Naive thymus-derived CD4-positive, alpha-beta T cell (primary cell): ENCODE measurements around the gene TOP3B. TPM values are rescaled to one million over a fixed set of nuclear protein-coding genes. Genes with fewer than 3 reads are reported as not detected.
A peak's percentile ranks its signal among the peaks of the same experiment; 100 is the strongest.

Source experiments
- ATAC-seq: fragments of 150-1000 bp; cut with Tn5 transposase; 2 replicates; pipeline ENCODE4 v1.10.0; 2021; ENCODE audit warnings: mild to moderate bottlenecking, moderate library complexity
- CTCF ChIA-PET: fragments of 350-600 bp; sonication (Branson Sonifier 250); formaldehyde crosslinking; loops from one replicate; lab custom pipeline; 2021; ENCODE audit warnings: antibody characterized with exemption; lab: Charles Lee
- POLR2A ChIA-PET: fragments of 350-600 bp; sonication (Branson Sonifier 250); formaldehyde crosslinking; loops from one replicate; lab custom pipeline; 2021; ENCODE audit warnings: antibody characterized with exemption, inconsistent platforms; lab: Charles Lee
- DNase-seq, 9 donors: peaks; one replicate each; pipeline versions ENCODE4 v3.0.0 to v3.0.0-alpha.2; 2020 to 2022; ENCODE audit warnings: mixed read lengths in 1 of 9
- H3K27ac ChIP-seq: one replicate; pipeline ENCODE4 v1.7.0; 2013; ENCODE audit warnings: mild to moderate bottlenecking, low read depth, low read length, moderate library complexity
- H3K27me3 ChIP-seq, 2 donors: one replicate each; pipeline ENCODE4 v1.7.0; 2013; ENCODE audit warnings: low read length in 2 of 2, mild to moderate bottlenecking in 2 of 2, moderate library complexity in 2 of 2; ENCODE audit not compliant: control insufficient read depth in 2 of 2, insufficient read depth in 2 of 2
- H3K36me3 ChIP-seq, 3 experiments: 1 replicate in 2 of 3; 2 replicates in 1 of 3; pipeline ENCODE4 v1.7.0; 2013; ENCODE audit warnings: low read length in 3 of 3, mild to moderate bottlenecking in 3 of 3, moderate library complexity in 1 of 3; ENCODE audit not compliant: insufficient read depth in 3 of 3, control insufficient read depth in 2 of 3
- H3K4me1 ChIP-seq, 2 donors: one replicate each; pipeline ENCODE4 v1.7.0; 2013; ENCODE audit warnings: low read length in 2 of 2, mild to moderate bottlenecking in 2 of 2, moderate library complexity in 1 of 2; ENCODE audit not compliant: control insufficient read depth in 2 of 2, insufficient read depth in 2 of 2
- H3K4me3 ChIP-seq: 2 replicates; pipeline ENCODE4 v1.7.0; 2013; ENCODE audit warnings: mild to moderate bottlenecking, low read length
- H3K9me3 ChIP-seq, 3 experiments: 1 replicate in 2 of 3; 2 replicates in 1 of 3; pipeline ENCODE4 v1.7.0; 2013; ENCODE audit warnings: low read length in 3 of 3; ENCODE audit not compliant: control insufficient read depth in 2 of 3
- H3K27ac Mint-ChIP-seq, 9 donors: one replicate each; pipeline ENCODE4 v1.8.0; 2020 to 2022; ENCODE audit warnings: mixed read lengths in 9 of 9, mild to moderate bottlenecking in 8 of 9, moderate library complexity in 5 of 9, inconsistent platforms in 2 of 9
- H3K27me3 Mint-ChIP-seq, 5 donors: one replicate each; pipeline ENCODE4 v1.8.0; 2021 to 2022; ENCODE audit warnings: mixed read lengths in 5 of 5, mild to moderate bottlenecking in 1 of 5
- H3K36me3 Mint-ChIP-seq, 5 donors: one replicate each; pipeline ENCODE4 v1.8.0; 2020 to 2022; ENCODE audit warnings: mixed read lengths in 5 of 5, mild to moderate bottlenecking in 3 of 5, inconsistent platforms in 1 of 5
- H3K4me1 Mint-ChIP-seq, 7 donors: one replicate each; pipeline ENCODE4 v1.8.0; 2020 to 2022; ENCODE audit warnings: mixed read lengths in 7 of 7, mild to moderate bottlenecking in 3 of 7, inconsistent platforms in 1 of 7
- H3K4me3 Mint-ChIP-seq, 10 donors: one replicate each; pipeline ENCODE4 v1.8.0; 2020 to 2022; ENCODE audit warnings: mild to moderate bottlenecking in 10 of 10, mixed read lengths in 10 of 10, moderate library complexity in 6 of 10, inconsistent platforms in 2 of 10
- H3K9me3 Mint-ChIP-seq, 11 donors: one replicate each; pipeline ENCODE4 v1.8.0; 2020 to 2022; ENCODE audit warnings: mixed read lengths in 11 of 11, mild to moderate bottlenecking in 4 of 11, inconsistent platforms in 1 of 11, moderate library complexity in 1 of 11
- intact Hi-C, 2 donors: fragments of 100-400 bp; cut with micrococcal nuclease; formaldehyde crosslinking; loops; one replicate each; pipeline ENCODE4 v1.15.1; 2023
- polyA plus RNA-seq, 2 donors: library from polyadenylated mRNA; unstranded; fragments of 300-500 nt; fragmentation: Illumina TruSeq; gene quantifications; one replicate each; pipeline ENCODE4 v1.2.3, GENCODE V29; 2021
- total RNA-seq, 6 experiments: library from RNA in 5 of 6; stranded (reverse) in 5 of 6; gene quantifications; 1 replicate in 5 of 6; 2 replicates in 1 of 6; pipeline ENCODE4 v1.2.3 and lab custom pipeline; 2021 to 2026

TOP3B gene
- total and polyA plus RNA-seq, 7 experiments from 2014 or later: 8.4 to 80.5 (median 49.5) TPM

DNA sequence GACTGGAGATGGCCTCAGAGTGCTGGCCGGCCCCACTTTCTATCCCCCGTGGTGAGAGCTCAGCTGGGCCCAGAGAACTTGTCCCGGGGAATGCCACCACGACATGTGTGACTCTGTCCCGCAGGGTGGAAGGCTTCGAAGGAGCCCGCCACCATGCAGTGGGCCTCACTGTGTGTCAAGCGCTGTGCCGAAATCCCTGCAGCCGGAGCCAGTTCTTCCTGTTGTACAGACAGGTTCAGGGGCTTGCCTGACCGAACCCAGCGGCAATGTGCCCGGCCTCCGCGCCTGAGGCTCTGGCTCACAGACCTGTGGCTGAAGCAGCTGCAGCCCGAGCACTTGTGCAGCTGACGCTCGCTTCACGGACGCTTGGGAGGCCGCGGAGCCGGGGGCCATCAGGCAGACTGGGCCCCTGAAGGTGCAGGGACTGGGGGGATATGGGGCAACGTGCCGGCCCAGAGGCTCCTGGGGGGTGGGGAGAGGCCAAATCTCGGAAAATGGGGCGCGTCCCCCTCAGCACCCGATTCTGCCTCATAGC is 30.6 kb downstream of the TOP3B start:
- H3K9me3 ChIP-seq: no peaks in the 10 kb centered on the region
- ChIA-PET POLR2A (interaction anchor here (0.7 to 1.0 kb wide), 2 partner anchors 12 to 14 kb away, joined by 3 to 4 read pairs; no protein-coding TSS in a partner anchor), CTCF (interaction anchor here (0.7 to 5.5 kb wide), 5 partner anchors 11 to 241 kb away, joined by 3 to 63 read pairs (median 4); no protein-coding TSS in a partner anchor)
- no peak for ATAC-seq
- peak overlapping the region; percentile 78 for H3K27ac ChIP-seq
- intact Hi-C loops: loop anchor here (2.0 to 5.0 kb wide), 4 partner anchors 13 to 239 kb away; partner anchors contain the start of genes MAPK1 (in 1 of the 2) and YPEL1 (in 1 of the 2)
- peaks cover 7% of the 10 kb centered on the region in 2 donors for H3K4me1 ChIP-seq
- H3K27ac Mint-ChIP-seq: peak overlapping the region in 6 of 9 donors; percentile 28 to 80 (median 69)
- H3K27me3 ChIP-seq: no peaks in the 10 kb centered on the region
- peak in 6 of 9 donors; percentile 8 to 42 (median 25) for DNase-seq
- H3K4me1 Mint-ChIP-seq: peaks cover 17 to 32% (median 25%) of the 10 kb centered on the region in 7 donors
- peak overlapping the region; percentile 79 for H3K4me3 ChIP-seq
- H3K4me3 Mint-ChIP-seq: peak overlapping the region; percentile 80 to 90 (median 88)
- no peaks in the 10 kb centered on the region for H3K9me3 Mint-ChIP-seq
- no peaks in the 10 kb centered on the region for H3K36me3 ChIP-seq
- no peaks in the 10 kb centered on the region for H3K27me3 Mint-ChIP-seq
- peaks cover 0 to 5% (median 0%) of the 10 kb centered on the region in 5 donors for H3K36me3 Mint-ChIP-seq

DNA sequence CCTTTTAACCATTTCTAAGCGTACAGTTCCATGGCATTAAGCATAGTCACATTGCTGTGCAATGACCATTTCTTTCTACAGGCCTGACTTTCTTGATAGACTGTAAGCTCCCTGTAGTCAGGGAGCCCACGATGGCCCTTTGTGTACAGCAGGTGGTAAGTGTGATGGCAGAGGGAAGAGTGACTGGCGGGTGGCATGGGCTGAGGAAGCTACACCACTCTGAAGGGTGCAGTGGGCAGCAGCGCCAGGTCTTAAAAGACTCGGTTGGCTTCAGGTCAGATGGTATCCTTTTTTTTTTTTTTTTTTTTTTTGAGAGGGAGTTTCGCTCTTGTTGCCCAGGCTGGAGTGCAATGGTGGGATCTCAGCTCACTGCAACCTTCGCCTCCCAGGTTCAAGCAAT is 31.5 kb downstream of the TOP3B start:
- POLR2A ChIA-PET: interaction anchor here (1.0 kb wide), 1 partner anchor 13 kb away, joined by 4 read pairs; no protein-coding TSS in a partner anchor
- Histone ChIP-seq H3K27me3 (no peaks in the 10 kb centered on the region), H3K9me3 (no peaks in the 10 kb centered on the region), H3K4me1 (peaks cover 7% of the 10 kb centered on the region in 2 donors), H3K4me3 (no peak overlapping the region), H3K27ac (no peak overlapping the region), H3K36me3 (peaks cover 0 to 3% (median 0%) of the 10 kb centered on the region in 3 experiments)
- CTCF ChIA-PET: interaction anchor here (5.5 kb wide), 1 partner anchor 13 kb away, joined by 63 read pairs; no protein-coding TSS in a partner anchor
- Mint-ChIP-seq H3K4me1 (peaks cover 17 to 32% (median 29%) of the 10 kb centered on the region in 7 donors), H3K27ac (peak overlapping the region in 2 of 9 donors; percentile 53 to 62), H3K9me3 (no peaks in the 10 kb centered on the region), H3K36me3 (peaks cover 0 to 5% (median 0%) of the 10 kb centered on the region in 5 donors), H3K4me3 (peak overlapping the region; percentile 47 to 89 (median 82)), H3K27me3 (no peaks in the 10 kb centered on the region)
- ATAC-seq: no peak
- intact Hi-C loops: loop anchor here in 1 of 2 donors (5.0 kb wide), 1 partner anchor 84 kb away; the partner anchor contains the start of gene MAPK1
- no peak for DNase-seq

DNA sequence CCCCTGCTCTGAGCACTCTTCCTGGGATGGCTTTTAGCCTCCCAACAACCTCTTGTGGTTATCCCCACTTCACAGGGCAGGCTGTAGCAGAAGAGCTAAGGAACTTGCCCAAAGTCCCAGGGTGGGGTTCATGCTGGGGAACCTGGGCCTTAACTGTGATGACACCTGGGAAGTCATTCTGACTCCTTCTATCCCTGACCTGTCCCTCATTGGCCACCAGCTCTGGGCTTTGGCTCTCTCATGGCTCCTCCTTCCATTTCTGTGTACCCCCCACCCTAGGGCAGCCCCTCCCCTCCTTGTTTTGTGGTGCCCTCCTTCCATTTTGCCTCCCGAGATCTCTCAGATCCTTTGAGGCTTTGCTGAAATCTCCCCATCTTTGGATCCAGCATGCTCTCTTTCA is 32.6 kb downstream of the TOP3B start:
- POLR2A ChIA-PET: interaction anchor here (0.9 kb wide), 1 partner anchor 22 kb away, joined by 5 read pairs; no protein-coding TSS in a partner anchor
- intact Hi-C loops: loop anchor here (5.0 kb wide), 2 partner anchors 32 to 83 kb away; partner anchors contain the start of genes MAPK1 (in 1 of the 2) and TOP3B (in 1 of the 2)

DNA sequence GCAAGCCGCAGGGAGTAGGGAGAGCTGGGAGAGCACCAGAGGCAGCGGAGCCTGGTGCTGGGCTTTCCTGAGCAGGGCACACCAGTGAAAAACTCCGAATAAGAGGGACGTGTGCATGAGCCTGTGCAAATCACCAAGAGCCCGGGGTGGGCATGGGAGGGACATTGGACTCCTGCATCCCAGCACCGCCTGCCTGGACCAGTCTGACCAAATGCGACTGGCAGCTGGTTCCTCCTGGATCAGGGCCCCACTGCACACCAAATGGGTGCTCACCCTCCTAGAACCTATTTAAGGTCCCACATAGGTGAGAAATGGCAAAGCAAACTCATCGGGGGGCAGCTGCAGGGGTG is 33.0 kb downstream of the TOP3B start:
- H3K27me3 ChIP-seq: no peaks in the 10 kb centered on the region
- H3K4me3 Mint-ChIP-seq: no peak overlapping the region
- no peak overlapping the region for H3K27ac Mint-ChIP-seq
- H3K27me3 Mint-ChIP-seq: no peaks in the 10 kb centered on the region
- DNase-seq (no peak), ATAC-seq (no peak)
- H3K9me3 ChIP-seq: no peaks in the 10 kb centered on the region
- ChIA-PET POLR2A (interaction anchor here (0.9 kb wide), 1 partner anchor 23 kb away, joined by 5 read pairs; no protein-coding TSS in a partner anchor), CTCF (interaction anchor here (5.5 kb wide), 1 partner anchor 12 kb away, joined by 63 read pairs; no protein-coding TSS in a partner anchor)
- H3K36me3 ChIP-seq: peaks cover 0 to 18% (median 0%) of the 10 kb centered on the region in 3 experiments
- intact Hi-C loops: loop anchor here in 1 of 2 donors (5.0 kb wide), 1 partner anchor 33 kb away; the partner anchor contains the start of gene TOP3B
- peaks cover 0 to 7% (median 2%) of the 10 kb centered on the region in 5 donors for H3K36me3 Mint-ChIP-seq
- no peak overlapping the region for H3K4me3 ChIP-seq
- H3K4me1 Mint-ChIP-seq: peaks cover 17 to 33% (median 31%) of the 10 kb centered on the region in 7 donors
- peaks cover 7% of the 10 kb centered on the region in 2 donors for H3K4me1 ChIP-seq
- H3K9me3 Mint-ChIP-seq: no peaks in the 10 kb centered on the region
- H3K27ac ChIP-seq: no peak overlapping the region

More for the DNA sequence above, 32.6 kb downstream of the TOP3B start:
- no peaks in the 10 kb centered on the region for H3K27me3 ChIP-seq
- H3K4me3 ChIP-seq: no peak overlapping the region
- no peaks in the 10 kb centered on the region for H3K9me3 ChIP-seq
- H3K4me1 Mint-ChIP-seq: peaks cover 17 to 33% (median 31%) of the 10 kb centered on the region in 7 donors
- CTCF ChIA-PET: interaction anchor here (0.6 to 5.5 kb wide), 2 partner anchors 12 to 285 kb away, joined by 4 to 63 read pairs; no protein-coding TSS in a partner anchor
- DNase-seq (no peak), ATAC-seq (no peak)
- H3K9me3 Mint-ChIP-seq: no peaks in the 10 kb centered on the region
- peaks cover 7% of the 10 kb centered on the region in 2 donors for H3K4me1 ChIP-seq
- H3K36me3 ChIP-seq: peaks cover 0 to 14% (median 0%) of the 10 kb centered on the region in 3 experiments
- peak overlapping the region in 1 of 10 donors; percentile 3 for H3K4me3 Mint-ChIP-seq
- H3K27me3 Mint-ChIP-seq: no peaks in the 10 kb centered on the region
- peaks cover 0 to 5% (median 2%) of the 10 kb centered on the region in 5 donors for H3K36me3 Mint-ChIP-seq
- H3K27ac Mint-ChIP-seq: peak overlapping the region in 2 of 9 donors; percentile 23 to 45
- no peak overlapping the region for H3K27ac ChIP-seq

DNA sequence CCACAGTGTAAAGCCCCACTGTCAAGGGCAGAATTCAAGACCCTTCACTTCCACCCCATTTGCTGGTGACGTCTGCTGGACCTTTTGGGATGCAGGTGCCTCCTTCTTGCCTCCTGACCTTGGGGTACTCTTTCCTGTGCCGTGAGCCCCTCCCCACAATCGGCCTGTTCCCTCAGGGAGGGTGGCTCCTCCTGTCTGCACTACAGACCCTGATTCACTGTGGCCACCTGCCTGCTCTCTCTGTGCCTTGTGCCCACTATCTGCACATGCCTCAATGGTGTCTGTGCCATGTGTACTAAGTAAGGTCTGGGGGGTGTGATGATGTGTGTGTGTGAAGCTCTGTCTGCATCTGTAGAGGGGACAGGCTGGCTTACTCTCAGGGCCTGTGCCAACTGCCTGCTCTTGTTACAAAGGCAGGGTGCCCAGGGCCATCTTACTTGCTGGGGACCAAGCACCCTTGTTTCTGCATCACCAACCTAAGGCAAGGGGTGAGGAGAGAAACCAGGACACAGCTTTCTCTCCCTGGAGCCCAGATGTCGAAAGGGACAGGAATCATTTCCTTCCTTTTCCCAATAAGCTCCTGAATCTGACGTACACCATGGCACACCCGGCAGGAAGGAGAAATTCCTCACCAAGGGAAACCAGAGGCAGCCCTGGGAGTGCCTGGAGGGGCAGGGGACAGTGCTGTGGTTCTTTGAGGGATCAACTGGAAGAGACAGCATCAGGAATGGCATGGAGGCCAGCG is 33.6 kb downstream of the TOP3B start:
- H3K36me3 Mint-ChIP-seq: peaks cover 0 to 7% (median 2%) of the 10 kb centered on the region in 5 donors
- Histone ChIP-seq H3K4me3 (no peak overlapping the region), H3K4me1 (peaks cover 7% of the 10 kb centered on the region in 2 donors), H3K36me3 (peaks cover 0 to 23% (median 0%) of the 10 kb centered on the region in 3 experiments), H3K27ac (no peak overlapping the region), H3K27me3 (no peaks in the 10 kb centered on the region), H3K9me3 (no peaks in the 10 kb centered on the region)
- DNase-seq (no peak), ATAC-seq (no peak)
- ChIA-PET POLR2A (interaction anchor here (0.7 to 0.9 kb wide), 2 partner anchors 23 to 274 kb away, joined by 5 read pairs; no protein-coding TSS in a partner anchor), CTCF (interaction anchor here (0.7 to 5.5 kb wide), 2 partner anchors 11 to 138 kb away, joined by 8 to 63 read pairs; no protein-coding TSS in a partner anchor)
- no peak overlapping the region for H3K4me3 Mint-ChIP-seq
- no peaks in the 10 kb centered on the region for H3K27me3 Mint-ChIP-seq
- H3K4me1 Mint-ChIP-seq: peaks cover 17 to 34% (median 31%) of the 10 kb centered on the region in 7 donors
- H3K9me3 Mint-ChIP-seq: no peaks in the 10 kb centered on the region
- H3K27ac Mint-ChIP-seq: peak overlapping the region in 3 of 9 donors; percentile 4 to 29 (median 9)
- intact Hi-C loops: loop anchor here in 1 of 2 donors (5.0 kb wide), 1 partner anchor 33 kb away; the partner anchor contains the start of gene TOP3B
